HG02973 (cell line): ENCODE measurements around the gene ETNK2.

Experiments
- ATAC-seq: cut with Tn5 transposase; IDR thresholded peaks from one replicate; pipeline ENCODE4 v1.9.1; 2021; ENCODE audit warnings: moderate library complexity; ENCODE audit not compliant: unreplicated experiment

The ETNK2 gene, protein sequence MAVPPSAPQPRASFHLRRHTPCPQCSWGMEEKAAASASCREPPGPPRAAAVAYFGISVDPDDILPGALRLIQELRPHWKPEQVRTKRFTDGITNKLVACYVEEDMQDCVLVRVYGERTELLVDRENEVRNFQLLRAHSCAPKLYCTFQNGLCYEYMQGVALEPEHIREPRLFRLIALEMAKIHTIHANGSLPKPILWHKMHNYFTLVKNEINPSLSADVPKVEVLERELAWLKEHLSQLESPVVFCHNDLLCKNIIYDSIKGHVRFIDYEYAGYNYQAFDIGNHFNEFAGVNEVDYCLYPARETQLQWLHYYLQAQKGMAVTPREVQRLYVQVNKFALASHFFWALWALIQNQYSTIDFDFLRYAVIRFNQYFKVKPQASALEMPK

DNA sequence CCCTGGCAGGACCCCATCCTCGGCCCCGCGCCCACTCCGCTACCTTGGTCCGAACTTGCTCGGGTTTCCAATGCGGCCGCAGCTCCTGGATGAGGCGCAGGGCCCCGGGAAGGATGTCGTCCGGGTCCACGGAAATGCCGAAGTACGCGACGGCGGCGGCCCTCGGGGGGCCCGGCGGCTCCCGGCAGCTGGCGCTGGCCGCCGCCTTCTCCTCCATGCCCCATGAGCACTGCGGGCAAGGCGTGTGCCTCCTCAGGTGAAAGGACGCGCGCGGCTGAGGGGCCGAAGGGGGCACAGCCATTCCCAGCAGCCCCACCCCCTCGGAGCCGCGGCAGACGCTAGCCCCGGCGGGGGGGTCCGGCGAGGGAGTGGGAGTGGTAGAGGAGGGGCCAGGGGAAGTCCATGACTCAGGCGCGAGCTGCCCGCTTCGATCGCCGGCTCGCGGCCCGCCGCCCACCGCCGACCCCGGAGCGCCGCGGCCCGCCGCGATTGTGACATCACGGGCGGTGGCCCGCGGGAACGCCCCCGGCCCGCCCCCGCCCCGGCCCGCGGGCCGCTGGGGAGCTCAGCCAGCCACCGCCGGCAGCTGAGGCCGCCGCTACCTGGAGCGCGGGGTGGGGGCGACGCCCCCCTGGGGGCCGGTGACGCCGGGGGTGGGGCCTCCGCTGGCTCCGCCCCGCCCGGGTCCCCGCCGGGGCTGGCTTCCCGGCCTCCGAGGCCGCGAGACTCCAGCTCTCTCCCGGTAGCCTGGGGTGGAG lies at the start of gene ETNK2:
ETNK2 (minus strand) TSS at position 493 of the 758 bp plus-strand sequence; CDS start at position 301, 192 bp downstream.
- no peak for ATAC-seq

DNA sequence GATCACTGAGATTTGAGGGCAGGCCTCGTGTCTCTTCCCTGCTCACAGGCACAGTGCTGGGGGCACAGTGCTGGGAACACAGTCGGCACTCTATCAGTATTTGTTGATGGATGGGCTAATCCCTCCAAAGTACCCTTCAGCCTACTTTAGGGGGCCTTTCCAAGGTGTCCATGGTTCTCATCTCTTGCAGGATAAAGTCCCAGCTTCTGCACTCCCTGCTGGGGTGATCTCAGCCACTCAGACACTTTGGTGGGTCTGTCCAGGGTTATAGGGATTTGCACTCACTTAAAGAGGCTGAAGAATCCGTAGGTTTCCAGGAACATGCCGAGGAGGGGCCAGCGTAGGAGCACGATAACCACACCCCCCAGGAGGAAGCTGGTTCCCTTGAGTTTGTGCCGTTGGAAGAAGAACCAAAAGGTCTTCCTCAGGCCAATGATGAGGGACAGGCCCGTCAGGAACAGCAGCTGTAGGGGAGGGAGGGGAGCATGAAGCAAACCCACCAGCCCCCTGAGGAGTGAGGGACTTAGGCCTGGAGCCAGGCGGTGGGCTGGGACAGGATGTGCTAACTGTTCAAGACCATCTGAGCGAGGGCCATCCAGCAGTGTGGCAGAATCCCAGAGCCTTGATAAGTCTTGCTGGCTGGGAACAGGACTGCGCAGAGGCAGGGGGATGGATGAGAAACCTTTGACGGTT lies 49.6 kb upstream of the ETNK2 start:
- ATAC-seq: no peak

DNA sequence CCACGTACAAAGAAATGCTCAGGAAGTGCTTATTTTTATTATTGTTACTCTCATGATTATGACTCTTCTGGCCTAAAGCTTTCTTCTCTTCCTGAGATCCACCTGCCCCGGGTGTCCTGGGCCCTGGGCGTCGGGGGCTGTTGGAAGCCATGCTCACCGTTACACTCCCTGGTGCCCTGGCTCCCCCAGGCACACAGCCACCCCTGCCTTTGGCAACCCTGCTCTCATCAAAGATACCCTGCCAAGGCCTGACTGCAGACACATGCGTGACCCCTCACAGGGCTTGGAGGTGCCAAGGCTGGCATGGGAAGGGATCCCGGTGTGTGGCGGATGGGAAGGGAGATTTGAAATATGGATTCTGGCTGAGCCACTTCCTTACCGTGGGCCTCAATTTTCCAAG lies 47.7 kb upstream of the ETNK2 start:
- ATAC-seq: no peak

DNA sequence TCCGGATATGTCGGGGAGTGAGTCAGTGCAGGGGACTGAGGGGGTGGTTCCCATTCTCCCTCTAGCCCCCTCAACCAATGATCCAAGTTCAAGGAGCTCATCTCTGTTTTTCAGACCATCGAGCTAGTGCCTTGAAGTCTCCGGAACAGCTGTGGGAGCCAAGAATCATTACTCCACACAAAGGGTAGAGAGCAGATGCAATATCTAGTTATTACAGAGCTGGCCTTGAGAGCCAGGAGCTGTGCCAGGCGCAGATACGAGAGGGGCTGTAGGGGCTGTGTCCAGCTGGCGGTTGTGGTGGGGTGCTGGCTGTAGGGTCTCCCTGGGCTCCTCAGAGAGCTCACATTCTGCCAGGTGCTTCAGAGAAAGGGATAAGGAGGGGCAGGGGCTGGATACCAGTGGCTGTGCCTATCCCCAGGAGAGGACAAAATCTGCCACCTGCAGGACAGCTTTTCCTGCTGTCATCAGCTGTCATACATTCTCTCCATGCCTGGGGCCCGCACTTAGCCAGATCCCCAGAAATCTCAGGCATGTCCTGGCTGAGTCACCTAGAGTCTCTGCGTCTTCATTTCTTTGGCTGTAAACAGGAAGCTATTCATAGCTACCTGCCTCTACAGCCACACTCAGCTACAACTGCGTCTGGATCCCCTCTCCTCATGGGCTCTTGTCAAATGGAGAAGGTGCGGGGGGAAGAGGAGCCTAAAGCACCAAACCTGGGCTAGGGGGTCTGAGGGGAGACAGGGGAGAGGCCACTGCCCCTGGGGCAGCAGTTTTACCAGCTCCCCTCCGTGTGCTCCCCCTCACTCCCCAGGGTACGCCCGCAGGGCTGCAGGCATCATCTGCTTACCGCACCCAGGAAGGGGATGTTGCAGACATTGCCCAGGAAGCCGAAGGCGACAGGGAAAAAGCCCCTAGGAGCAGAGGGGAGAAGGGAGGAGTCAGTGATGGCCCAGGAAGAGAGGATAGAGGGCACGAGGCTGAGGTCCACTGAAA lies 46.8 kb upstream of the ETNK2 start:
- no peak for ATAC-seq

DNA sequence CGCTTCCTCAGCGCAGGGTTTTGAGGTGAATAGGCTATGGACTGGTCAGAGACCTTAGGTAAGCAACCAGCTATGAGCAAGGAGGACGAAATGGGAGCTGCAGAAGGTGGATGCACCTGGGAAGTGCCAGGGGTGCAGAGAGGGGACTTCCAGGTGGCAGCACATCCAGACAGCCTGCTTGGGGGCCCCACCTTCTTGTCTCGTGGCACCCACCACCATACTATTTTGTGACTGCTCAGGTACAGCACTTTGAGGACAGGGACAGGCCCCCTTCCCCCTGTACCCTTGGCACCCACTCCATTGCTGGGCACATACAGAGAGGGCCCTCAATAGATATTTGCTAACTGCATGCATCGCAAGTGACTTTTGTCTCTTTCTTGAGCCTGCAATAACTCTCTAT lies 45.2 kb upstream of the ETNK2 start:
- ATAC-seq: no peak

DNA sequence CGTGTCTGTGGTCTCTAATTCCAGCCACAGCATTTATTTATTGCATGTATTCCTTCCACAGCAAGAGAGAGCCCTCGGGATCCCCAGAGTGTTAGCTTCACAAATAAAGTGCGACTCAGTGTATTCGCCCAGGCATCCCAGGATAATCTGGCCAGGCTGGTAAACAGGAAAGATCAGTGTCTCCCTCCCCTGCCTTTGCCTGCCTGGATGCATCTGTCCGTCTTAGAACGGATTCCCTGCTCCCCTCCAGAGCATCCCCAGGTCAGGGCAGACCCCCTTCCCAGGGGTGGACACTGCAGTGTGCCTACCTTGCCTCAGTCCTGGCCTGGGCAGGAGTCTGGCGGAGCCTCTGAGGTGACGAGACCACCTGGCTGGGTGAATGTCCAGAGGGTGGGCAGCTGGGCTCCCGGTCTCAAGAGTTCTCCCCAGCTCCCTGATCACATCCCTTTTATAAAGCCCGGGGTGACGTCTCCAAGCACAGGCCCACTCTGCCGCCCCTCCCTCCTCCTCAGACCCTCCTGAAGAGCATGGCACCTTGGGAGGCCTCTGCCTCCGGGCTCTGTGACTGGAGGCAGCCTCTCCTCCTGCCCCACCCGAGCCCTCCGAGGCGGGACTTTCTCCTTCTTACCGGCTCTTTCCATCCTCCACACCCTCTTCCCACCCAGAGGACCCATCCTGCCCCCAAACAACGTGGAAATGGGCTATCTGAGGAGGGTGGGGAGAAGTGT lies 44.4 kb upstream of the ETNK2 start, which contains the start of gene KISS1:
KISS1 (minus strand) TSS at position 424 of the 728 bp plus-strand sequence. CDS start 3,615 bp downstream, outside the sequence.
- ATAC-seq: no peak

DNA sequence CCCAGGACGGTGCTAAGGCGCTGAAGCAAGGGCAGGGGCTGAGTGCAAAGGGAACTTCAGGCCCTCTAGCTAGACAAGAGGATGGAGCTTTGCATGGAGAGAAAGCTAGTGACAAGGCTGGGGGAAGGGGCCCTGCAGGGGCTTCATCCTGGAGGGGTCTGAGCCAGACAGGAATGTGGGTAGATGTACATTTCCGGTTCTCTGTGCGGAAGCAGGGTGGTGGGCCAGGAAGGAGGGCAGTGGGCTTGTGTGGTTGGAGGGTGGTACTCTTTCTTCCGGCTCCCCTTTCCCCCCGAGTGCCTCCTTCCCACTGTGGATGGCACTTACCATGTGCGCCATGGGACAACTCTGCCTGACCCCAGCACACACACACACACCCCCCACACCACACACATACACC lies 42.9 kb upstream of the ETNK2 start:
- ATAC-seq: no peak

DNA sequence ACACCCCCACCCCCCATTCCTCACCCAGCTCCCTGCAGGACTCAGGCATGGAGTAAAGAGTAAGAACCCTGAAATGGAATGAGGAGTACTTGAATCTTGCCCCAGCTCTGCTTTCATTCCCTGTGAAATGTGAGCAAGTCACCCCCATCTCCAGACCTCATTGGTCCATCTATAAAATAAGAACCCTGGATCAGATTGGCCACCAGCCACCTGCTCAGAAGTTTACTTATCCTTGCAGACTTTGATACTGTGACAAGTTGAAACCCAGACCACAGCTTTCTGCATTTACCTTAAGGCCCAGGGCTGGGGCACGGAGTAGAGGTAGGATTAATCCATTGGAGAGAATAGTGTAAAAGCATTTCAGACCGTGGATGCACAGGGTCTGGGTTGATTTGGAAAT lies 42.2 kb upstream of the ETNK2 start:
- no peak for ATAC-seq

DNA sequence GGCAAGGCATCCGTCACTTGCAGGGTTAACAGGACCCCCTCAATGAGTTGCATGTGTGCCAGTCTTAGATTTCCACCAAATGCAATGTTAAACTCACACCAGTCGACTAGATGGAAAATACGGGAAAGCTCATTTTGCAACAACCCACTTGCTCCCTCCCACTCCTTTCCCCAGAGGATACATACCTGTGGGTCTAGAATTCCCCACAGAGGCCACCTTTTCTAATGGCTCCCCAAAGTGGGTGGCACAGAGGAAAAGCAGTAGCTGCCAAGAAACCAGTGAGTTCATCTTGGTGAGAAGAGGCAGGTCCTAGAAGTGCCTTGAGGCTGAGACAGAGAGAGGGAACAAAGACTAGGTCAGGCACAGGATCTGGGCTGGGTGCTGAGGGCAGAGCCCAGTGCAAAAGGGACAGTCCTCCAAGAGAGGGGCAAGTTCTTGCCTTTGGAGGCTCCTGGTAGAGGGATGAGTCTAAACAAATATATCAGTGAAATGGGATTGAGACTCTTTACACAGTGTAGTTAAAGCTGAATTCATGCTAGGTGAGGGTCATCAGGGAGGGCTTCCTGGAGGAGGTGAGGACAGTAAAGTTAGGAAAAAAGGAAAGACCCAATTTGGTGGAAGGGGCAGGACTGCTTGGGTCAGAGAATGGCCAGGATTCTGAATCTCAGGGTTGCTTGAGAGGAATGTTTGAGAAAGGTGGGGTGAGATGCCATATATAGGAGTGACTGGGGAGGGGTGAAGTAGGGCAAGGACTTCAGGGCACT lies 40.9 kb upstream of the ETNK2 start:
- no peak for ATAC-seq

DNA sequence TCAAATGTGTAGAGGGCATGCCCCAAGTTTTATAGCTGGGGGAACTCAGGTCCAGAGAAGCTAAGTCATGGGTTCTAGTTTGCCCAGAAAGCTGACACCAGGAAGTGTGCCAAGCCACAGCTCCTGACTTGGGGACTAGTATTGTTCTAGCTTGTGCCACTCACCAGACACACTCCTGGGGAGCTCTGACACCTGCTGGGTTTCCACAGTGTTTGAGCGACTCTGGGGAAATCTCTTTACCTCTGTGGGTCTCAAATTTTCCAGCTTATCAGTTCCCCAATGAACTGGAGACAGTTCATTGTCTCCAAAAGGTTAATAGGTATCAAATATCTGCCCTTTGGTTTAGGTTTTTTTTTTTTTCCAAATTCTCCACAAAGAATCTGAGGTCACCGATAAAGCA lies 40.2 kb upstream of the ETNK2 start:
- ATAC-seq: no peak

DNA sequence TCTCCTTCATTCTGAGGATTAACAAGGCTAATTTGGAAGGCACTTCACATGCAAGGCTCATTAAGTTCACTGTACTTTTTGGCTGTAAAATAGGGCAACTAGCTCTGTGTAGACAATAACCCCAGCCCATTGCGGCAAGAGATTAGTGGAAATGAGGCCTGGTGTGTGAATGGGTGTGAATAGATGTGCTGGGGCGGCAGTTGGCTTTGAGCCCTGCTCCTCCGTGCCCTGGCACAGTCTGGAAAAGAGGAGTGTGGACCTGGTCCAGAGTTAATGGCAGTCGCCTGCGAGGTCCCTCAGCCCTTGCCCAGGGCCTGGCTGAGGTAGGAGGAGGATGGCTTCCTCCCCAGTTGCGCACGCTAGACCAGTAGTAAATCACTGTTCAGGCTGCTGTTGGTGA lies 39.6 kb upstream of the ETNK2 start:
- no peak for ATAC-seq

DNA sequence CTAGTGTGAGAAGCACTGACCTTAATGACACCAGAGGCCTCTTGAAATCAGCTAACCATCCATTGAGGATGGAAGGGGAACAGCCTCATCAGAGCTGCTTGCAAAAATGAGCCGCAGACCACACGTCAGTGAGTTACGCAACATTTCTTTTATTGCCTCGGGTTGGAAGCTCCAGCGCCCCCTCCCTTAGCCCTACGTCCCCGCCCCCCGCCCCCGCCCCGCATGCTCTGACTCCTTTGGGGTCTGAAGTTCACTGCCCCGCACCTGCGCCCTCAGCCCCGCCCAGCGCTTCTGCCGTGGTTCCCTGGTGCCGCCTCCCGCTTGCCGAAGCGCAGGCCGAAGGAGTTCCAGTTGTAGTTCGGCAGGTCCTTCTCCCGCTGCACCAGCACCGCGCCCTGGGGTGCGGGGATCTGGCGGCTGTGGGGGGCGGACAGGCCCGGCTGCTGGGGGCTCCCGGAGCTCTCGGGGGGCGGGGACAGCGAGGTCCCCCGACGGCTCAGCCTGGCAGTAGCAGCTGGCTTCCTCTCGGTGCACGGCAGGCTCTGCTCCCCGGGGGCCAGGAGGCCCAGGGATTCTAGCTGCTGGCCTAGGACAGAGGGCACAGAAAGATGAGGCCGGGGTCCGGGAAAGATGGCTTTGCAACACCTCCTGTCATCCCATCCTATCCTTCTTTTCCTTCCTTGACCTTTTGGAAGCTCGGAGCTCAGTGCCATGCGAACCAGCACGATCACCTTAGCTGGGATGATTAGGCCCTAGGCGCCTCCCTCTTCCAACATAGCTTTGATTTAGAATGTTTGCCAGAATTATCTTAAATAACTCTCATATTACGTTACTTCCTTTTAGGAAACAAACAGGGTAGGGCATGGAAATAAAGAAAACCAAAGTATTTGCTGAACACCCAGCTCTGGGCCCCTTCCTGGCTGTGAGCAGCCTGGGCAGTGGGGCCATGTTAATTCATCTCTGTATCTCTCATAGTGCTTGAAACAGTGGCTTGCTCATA lies 38.7 kb upstream of the ETNK2 start:
- no peak for ATAC-seq

DNA sequence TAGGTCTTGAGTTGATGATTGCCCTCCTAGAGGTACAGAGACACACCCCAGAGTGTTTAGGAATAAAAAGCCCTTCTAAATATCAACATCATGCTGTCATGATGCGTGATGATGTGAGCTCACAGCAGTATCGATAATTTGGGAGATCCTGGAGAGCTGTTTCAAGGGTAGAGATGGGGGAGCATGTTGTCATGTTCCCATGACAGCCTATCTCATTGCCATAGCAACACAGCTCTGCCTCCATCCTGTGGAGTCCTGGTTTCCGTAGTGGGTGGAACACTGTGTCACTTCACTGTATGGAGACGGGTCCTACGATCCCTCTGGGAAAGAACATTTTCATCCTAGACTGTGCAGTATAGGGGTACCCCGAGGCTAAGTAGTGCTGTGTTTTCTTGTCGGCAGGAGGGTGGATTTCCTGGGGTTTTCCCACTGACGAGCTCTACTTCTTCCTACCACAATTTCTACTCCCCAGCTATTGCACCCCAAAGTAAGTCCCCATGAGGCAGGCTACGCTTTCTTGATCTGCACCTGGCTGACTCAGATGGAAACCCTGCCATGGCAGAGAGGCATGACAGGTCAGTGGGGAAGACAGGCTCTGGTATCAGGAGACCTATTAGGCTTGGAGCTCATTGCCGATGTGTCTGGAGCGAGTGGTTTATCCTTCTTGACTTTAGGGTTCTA lies 37.3 kb upstream of the ETNK2 start:
- no peak for ATAC-seq

DNA sequence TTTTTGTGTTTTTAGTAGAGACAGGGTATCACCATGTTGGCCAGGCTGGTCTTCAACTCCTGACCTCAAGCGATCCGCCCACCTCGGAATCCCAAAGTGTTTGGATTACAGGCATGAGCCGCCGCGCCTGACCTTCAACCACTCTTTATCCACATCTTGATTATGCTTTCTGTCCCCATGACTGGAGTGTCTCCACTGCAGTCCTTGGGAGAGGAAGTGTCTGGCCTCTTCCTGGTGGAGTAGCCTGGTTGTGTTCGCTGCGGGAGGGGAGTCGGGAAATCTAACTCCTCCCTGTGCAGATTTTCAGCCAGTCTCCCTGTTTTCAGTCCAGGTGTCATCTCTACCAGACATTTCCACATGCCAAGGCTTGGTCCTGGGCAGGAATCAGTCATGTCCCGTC lies 34.8 kb upstream of the ETNK2 start:
- ATAC-seq: no peak

DNA sequence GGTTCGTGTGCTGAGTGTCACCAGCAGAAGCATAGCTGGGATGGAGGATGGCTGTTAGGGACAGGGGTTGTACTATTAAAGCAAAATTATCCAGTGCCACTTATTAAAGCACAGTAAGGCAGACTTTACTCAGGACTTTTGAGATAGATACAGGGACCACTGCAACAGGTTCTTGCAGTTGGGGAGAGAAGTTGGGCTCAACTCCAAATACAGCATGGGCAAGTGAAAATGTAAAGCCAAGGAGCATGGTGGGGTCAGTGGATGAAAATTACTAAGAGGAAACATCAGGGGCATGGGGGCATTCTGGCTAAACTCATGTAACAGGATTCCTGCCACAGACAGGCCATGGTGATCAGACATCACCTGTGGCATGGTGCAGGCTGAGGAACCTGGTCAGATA lies 29.3 kb upstream of the ETNK2 start:
- no peak for ATAC-seq

DNA sequence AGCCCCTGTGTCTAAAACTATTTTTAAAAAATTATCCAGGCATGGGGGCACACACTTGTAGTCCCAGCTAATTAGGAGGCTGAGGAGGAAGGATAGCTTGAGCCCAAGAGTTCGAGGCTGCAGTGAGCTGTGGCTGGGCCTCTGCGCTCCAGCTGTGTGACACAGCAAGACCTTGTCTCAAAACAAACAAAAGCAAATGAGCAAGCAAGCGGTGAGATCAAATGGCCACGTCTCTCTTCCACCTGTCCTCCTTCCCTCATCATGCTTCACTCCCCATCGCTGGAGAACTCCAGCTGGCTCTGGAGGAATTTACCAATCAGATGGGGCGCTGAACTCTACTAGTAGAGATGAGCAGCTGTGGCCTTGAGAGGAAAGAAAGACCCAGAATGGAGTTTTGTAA lies 28.3 kb upstream of the ETNK2 start:
- no peak for ATAC-seq
